HG03457 (cell line): ENCODE measurements around the gene USP3.

Source experiments
- ATAC-seq: cut with Tn5 transposase; IDR thresholded peaks from one replicate; pipeline ENCODE4 v1.9.1; 2021; ENCODE audit warnings: moderate number of reproducible peaks; ENCODE audit not compliant: unreplicated experiment

Gene USP3

GRCh38 chr15:63582179-63582578, 77.8 kb downstream of the USP3 start:
- ATAC-seq = no peak

GRCh38 chr15:63582718-63583426, 78.5 kb downstream of the USP3 start:
- no peak for ATAC-seq

GRCh38 chr15:63586790-63587189, 82.4 kb downstream of the USP3 start:
- no peak for ATAC-seq

- ATAC-seq = no peak
Measured at GRCh38 chr15:63587527-63587926, 83.1 kb downstream of the USP3 start.

GRCh38 chr15:63588826-63589225, 84.4 kb downstream of the USP3 start:
- ATAC-seq = no peak

GRCh38 chr15:63593705-63594671, 89.6 kb downstream of the USP3 start:
- no peak for ATAC-seq

- no peak for ATAC-seq
Measured at GRCh38 chr15:63595065-63595464, 90.7 kb downstream of the USP3 start.

GRCh38 chr15:63595688-63596087, 91.3 kb downstream of the USP3 start:
- ATAC-seq = no peak

GRCh38 chr15:63596676-63597037, 92.3 kb downstream of the USP3 start:
- no peak for ATAC-seq

- no peak for ATAC-seq
Measured at GRCh38 chr15:63597038-63597790, 92.8 kb downstream of the USP3 start, which contains the start of gene FBXL22. Gene FBXL22 (plus strand): TSS chr15:63597387. CDS start chr15:63597393, 6 bp downstream.

- ATAC-seq = no peak
Measured at GRCh38 chr15:63597821-63598220, 93.4 kb downstream of the USP3 start.

GRCh38 chr15:63598473-63599400, 94.3 kb downstream of the USP3 start:
- ATAC-seq = no peak

GRCh38 chr15:63599401-63600000, 95.1 kb downstream of the USP3 start:
- no peak for ATAC-seq

GRCh38 chr15:63600001-63600615, 95.7 kb downstream of the USP3 start:
- ATAC-seq = peak; percentile 1

- peak; percentile 52 for ATAC-seq
Measured at GRCh38 chr15:63600616-63601025, 96.2 kb downstream of the USP3 start.

GRCh38 chr15:63601026-63601703, 96.8 kb downstream of the USP3 start:
- ATAC-seq = no peak

GRCh38 chr15:63601704-63602185, 97.4 kb downstream of the USP3 start:
- no peak for ATAC-seq

GRCh38 chr15:63602595-63602994, 98.2 kb downstream of the USP3 start:
- no peak for ATAC-seq

- ATAC-seq = no peak
Measured at GRCh38 chr15:63603516-63603915, 99.1 kb downstream of the USP3 start.
